HPDE6-E6E7 (cell line): Measurements from ENCODE around the gene TMEM164.

ENCODE experiments used
- DNase-seq: peaks from one replicate; pipeline ENCODE4 v3.0.0; 2011; ENCODE audit warnings: missing footprints; ENCODE audit errors: extremely low spot score

TMEM164 gene

DNA sequence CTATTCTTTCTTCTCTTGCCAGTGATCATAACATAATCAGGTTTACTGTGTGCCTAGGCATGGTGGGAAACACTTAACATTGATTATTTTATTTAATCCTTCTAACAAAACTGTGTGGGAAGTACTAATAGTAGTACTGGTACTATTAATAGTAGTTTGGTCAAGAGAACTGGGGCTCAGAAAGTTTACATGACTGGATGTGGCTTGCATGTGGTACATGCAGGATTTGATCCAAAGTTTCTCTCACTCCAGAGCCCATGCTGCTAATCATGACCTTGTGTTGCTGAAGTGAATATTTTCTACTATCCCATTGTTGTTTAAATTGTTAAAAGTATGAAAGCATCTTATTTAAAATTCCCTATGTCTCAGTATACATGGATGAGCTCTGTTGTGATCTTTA is 78.4 kb downstream of the TMEM164 start:
- no peak for DNase-seq

GRCh38 chrX:110081740-110082139 is 78.8 kb downstream of the TMEM164 start:
- DNase-seq = no peak

DNA sequence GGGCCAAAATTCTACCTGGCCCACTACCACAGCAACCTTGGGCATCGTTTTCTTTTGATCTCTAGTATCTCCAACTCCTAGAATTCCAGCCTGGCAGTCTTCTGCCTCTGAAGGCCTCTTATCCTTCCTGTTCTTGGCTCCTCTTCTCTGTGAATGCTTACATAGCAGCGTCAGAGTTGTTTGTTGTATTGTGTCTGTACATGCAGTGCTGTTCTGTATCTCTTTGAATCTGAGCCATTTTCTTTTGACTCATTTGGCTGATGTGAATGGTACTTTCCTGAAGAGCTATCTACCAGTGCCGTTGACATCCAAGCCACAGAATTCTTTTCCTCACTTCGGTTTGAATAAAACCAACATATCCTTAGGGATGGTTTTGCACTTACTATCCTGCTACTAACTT is 79.2 kb downstream of the TMEM164 start:
- no peak for DNase-seq

- DNase-seq = no peak
Measured at GRCh38 chrX:110086162-110086915, 83.4 kb downstream of the TMEM164 start.

DNA sequence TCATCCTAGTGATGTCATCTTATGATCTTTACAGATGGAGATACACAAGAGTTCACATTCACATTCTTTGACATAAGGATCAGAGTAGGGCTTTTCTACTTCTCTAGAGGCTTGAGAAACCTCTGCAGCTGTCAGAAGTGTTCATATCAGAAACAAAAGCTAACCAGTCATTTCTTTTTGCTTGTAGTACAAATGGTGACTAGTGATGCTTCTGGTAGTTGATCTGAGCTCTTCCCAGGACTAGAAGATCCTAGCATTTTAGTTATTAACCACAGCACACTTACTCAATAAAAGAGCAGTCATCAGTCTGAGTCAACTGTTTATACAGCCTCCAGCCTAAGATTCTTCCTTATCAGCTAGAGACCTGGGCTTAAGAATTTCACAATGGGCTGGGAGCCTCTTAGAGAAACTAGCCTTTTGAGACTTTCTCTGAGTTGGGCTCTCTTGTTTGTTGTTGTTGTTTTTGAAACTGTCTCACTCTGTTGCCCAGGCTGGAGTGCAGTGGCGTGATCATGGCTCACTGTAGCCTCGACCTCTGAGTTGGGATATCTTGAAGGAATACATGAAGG is 84.1 kb downstream of the TMEM164 start:
- peak; percentile 58 for DNase-seq

GRCh38 chrX:110087485-110088356 is 84.8 kb downstream of the TMEM164 start:
- DNase-seq = peak; percentile 64

DNA sequence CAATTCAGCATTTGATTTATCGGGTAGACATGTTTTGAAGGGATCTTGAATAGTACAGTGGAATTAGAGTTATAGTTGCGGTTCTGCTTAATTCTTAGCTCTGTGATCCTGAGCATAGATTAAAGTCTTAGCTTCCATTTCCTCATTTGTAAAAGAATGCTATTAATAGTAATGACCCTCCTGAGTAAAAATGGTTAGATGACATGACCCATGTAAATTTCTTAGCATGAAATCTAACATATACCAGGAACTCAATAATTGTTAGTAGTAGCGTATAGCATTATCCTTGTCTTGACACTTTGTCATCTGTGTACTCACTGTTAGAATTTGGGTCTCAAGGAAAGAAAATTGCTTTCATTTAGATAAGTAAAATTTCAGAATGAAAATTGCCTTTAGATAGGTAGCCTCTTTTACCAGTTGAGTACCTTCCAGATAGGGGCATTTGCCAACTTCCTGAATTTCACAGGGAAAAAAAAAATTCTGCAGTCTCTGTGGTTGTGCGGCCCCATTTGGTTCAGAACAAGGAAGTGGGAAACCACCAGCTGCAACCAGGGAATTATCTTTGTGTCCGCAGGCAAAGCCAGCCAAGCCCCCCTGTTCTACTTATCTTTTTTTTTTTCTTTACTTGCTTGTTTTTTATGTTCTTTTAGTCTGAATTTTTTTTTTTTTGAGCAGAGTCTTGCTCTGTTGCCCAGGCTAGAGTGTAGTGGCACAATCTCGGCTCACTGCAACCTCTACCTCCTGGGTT is 86.9 kb downstream of the TMEM164 start:
- DNase-seq = no peak

DNA sequence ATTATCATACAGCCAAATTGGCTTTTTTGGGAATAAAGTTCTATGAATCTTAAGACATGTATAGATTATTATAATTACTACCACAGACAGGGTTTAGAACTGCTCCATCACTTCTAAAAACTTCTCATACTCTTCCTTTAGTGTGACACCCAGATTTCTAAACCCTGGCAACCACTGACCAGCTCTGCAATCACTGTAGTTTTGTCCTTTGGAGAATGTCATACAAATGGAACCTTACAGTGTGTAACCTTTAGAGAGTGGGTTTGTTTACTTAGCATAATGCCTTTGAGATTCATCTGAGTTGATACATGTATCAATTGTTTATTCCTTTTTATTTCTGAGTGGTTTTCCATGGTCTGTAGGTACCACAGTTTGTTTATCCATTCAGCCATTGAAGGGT is 95.0 kb downstream of the TMEM164 start:
- no peak for DNase-seq

GRCh38 chrX:110103344-110103743 is 100.4 kb downstream of the TMEM164 start:
- DNase-seq = no peak

GRCh38 chrX:110104078-110104477 is 101.2 kb downstream of the TMEM164 start:
- no peak for DNase-seq

DNA sequence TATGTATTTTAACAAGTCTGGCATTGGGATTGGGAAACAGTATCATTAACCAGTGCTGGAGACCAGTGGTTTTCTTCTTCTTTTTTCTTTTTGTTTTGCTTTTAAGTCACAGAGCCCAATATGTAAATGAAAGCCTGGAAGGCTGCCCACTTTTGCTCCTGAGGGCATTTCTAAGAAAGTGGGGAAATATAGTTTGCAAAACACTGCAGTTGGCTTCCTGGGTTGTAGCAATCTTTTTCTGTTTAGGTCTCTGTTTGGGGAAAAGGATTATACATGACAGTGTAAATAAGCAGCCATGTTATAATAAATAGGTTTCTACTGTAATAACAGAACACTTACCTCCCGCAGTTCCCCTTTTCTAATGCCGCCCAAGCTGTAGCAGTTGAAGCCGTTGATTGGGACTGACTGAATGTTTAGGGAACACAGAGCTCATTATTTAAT is 105.5 kb downstream of the TMEM164 start:
- no peak for DNase-seq

GRCh38 chrX:110114260-110114776 is 111.4 kb downstream of the TMEM164 start:
- no peak for DNase-seq

DNA sequence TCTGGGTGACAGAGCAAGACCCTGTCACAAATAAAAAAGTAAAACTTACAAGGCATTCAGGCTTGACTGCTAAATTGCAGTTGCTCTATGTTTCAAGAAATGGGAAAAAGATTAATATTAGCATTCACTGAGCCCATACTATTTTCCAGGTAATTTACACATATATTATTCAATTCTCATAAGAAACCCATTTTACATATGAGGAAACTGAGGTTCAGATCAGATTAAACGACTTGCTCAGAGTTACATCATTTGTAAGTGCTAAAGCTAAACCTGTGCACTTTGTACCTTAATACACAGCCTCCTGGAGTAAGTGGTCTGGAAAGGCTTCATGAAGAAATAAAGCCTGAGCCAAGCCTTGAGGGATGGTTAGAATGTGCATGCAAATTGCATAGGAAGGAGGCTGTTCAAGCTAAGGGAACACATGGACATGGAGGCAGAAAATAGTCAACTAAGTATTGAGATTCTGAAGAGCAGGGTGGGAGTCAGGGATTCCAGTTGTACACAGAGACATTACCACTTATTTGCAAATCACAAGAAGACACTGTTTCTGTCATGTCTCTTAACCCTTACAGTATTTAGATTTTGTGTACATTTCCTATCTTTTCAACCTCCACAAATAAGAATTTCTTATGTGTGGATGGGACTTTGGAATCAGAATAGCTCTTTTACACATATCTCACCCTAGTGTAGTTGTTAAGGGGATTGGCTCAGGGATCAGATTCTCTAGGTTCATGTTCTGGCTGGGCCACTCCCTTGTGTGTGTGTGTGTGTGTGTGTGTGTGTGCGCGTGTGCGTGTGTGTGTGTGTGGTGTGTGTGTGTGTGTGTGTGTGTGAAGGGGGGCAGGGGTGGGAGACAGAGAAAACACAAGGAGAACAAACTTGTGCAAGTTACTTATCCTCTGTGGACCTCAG is 113.4 kb downstream of the TMEM164 start:
- DNase-seq = no peak

GRCh38 chrX:110118530-110118929 is 115.6 kb downstream of the TMEM164 start:
- DNase-seq = no peak

DNA sequence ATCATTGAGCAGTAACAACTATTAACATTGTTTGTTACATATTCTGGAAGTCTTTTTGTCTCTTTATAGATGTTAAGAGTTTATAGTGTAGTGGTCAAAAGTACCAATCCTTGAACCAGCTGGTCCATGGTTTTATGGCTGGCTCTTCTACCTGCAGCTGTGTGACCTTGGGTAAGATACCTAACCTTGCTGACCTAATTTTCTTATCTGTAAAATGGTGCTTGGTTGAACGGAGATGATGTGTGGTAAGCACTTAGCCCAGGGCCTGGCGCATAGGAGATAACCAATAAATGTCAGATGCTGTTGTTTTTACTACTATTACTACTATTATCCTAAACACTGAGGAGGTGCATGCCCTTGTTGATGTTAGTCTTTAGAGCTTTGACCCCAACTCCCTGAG is 116.6 kb downstream of the TMEM164 start:
- no peak for DNase-seq

GRCh38 chrX:110120025-110120424 is 117.1 kb downstream of the TMEM164 start:
- no peak for DNase-seq

GRCh38 chrX:110123331-110123782 is 120.4 kb downstream of the TMEM164 start:
- DNase-seq = no peak

DNA sequence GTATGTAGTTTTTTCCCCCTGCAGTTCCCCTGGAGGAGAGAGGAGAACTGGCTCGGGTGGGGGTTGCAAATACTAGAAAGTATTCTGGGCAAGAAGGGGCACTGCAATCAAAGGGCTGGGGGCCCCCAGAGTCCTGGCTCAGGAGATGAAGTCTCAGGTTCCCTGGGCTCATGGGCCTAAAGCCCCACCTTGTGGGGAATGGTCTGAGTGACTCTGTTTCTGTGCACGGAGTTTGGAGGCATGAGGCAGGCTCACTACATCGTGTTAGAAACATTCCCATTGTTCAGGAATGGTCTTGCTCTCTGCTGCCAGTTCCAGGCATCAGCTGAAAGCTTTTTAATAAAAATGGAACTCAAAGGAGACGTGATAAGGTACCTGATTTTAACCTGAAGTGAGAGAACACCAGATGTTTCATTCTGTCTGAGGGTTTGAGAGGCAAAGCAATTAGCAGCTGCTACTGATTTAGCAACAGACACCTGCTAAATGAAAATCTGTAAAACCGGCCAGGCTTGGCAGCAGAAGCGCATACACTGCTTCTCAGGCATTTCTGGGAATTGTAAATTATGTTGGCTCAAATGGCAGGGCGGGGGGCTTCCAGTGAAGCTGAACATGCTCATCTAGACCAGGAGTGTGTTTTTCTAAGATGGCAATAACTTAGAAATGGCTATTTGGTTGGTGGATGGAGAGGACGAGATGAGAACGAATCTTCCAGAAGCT is 122.7 kb downstream of the TMEM164 start:
- no peak for DNase-seq

DNA sequence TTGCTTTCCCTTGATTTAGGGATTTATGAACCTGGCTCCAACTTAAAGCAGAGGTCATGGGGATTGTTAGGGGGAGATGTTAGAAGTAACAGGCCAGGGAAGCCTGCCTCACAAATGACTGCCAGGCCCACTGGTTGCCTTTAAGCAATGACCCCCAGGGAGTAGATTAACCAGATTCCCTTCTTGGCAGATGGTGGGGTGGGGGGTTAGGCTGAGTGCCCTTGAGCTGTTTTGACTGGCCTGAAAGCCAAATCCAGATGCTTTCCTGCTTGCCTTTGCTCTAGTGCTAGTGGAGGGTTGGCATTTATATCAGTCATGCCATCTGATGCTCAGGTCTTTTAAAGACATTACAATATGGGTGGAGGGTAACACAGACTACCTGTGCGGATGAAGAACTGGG is 128.1 kb downstream of the TMEM164 start:
- DNase-seq = no peak
